A673 (cell line): ENCODE data around the gene CCDC57. TPM values are rescaled to one million over a fixed set of nuclear protein-coding genes. Genes with fewer than 3 reads are reported as not detected.

Experiments used
- BruUV-seq: library from RNA; stranded (reverse); fragments of 400-500 nt; replicated peaks from 2 replicates; lab custom pipeline; 2021; lab: Mats Ljungman, UMichigan
- CTCF ChIA-PET: fragments of 300-600 bp; sonication (Branson Sonifier 250); formaldehyde crosslinking; loops from one replicate; lab custom pipeline; 2022; ENCODE audit warnings: antibody characterized with exemption; lab: Charles Lee
- POLR2A ChIA-PET: fragments of 300-600 bp; sonication (Branson Sonifier 250); formaldehyde crosslinking; loops from one replicate; lab custom pipeline; 2022; ENCODE audit warnings: antibody characterized with exemption; ENCODE audit not compliant: low non-redundant PET; lab: Charles Lee
- DNase-seq: peaks from one replicate; pipeline ENCODE4 v3.0.0-alpha.2; 2015; ENCODE audit warnings: low spot score
- H3K27ac ChIP-seq: fragments of 200-600 bp; sonication (generic); 2 replicates; pipeline ENCODE4 v1.5.1; 2016; ENCODE audit warnings: mixed run types, low read depth, mild to moderate bottlenecking, mixed read lengths, antibody characterized with exemption, low read length; ENCODE audit not compliant: poor library complexity, severe bottlenecking
- H3K27me3 ChIP-seq: fragments of 200-600 bp; sonication (generic); replicated peaks from 2 replicates; pipeline ENCODE4 v1.6.1; 2017; ENCODE audit warnings: mixed run types, low read depth, mild to moderate bottlenecking, mixed read lengths, antibody characterized with exemption, low read length; ENCODE audit not compliant: insufficient read depth, poor library complexity
- H3K36me3 ChIP-seq: fragments of 200-600 bp; sonication (generic); 2 replicates; pipeline ENCODE4 v1.6.1; 2016; ENCODE audit warnings: mixed run types, mild to moderate bottlenecking, mixed read lengths, antibody characterized with exemption, low read length; ENCODE audit not compliant: insufficient read depth, poor library complexity, severe bottlenecking
- H3K4me1 ChIP-seq: fragments of 200-600 bp; sonication (generic); 2 replicates; pipeline ENCODE4 v1.6.1; 2017; ENCODE audit warnings: mixed run types, mild to moderate bottlenecking, mixed read lengths, antibody characterized with exemption, low read length; ENCODE audit not compliant: insufficient read depth, poor library complexity, severe bottlenecking
- H3K4me3 ChIP-seq: fragments of 200-600 bp; sonication (generic); 2 replicates; pipeline ENCODE4 v1.5.1; 2016; ENCODE audit warnings: low read depth, mixed run types, mild to moderate bottlenecking, mixed read lengths, low read length; ENCODE audit not compliant: poor library complexity, severe bottlenecking
- H3K9me3 ChIP-seq: fragments of 200-600 bp; sonication (generic); 2 replicates; pipeline ENCODE4 v1.6.1; 2016; ENCODE audit warnings: mixed run types, low read depth, mild to moderate bottlenecking, mixed read lengths, antibody characterized with exemption, low read length; ENCODE audit not compliant: poor library complexity, severe bottlenecking
- CTCF ChIP-seq: fragments of 300-800, 200-600 bp; sonication (generic); conservative IDR thresholded peaks from 2 replicates; pipeline ENCODE4 v1.5.1; 2017; ENCODE audit warnings: low read depth, mild to moderate bottlenecking, antibody characterized with exemption, low read length, moderate library complexity, mixed read lengths
- EZH2 ChIP-seq: fragments of 200-600 bp; sonication (generic); IDR thresholded peaks from 2 replicates; pipeline ENCODE4 v1.6.1; 2017; ENCODE audit warnings: borderline replicate concordance, low read depth, mild to moderate bottlenecking, mixed read lengths, antibody characterized with exemption, low read length; ENCODE audit not compliant: poor library complexity, severe bottlenecking
- intact Hi-C: fragments of 100-400 bp; cut with micrococcal nuclease; formaldehyde crosslinking; loops from one replicate; pipeline ENCODE4 v1.10.0; 2022; ENCODE audit not compliant: unreplicated experiment
- total RNA-seq: library from RNA; stranded (reverse); gene quantifications from 2 replicates; pipeline ENCODE4 v1.2.3, GENCODE V29; 2021

Gene CCDC57
- total RNA-seq, 1 experiment from 2014 or later = 43.6 TPM

- ChIA-PET CTCF (no interaction called here), POLR2A (no interaction called here)
- DNase-seq = no peak
- H3K36me3 ChIP-seq = no peaks in the 10 kb centered on the region
- intact Hi-C loops = no loop called here
- no peaks in the 10 kb centered on the region for H3K27me3 ChIP-seq
- no peaks in the 10 kb centered on the region for H3K9me3 ChIP-seq
- BruUV-seq = no TSS peak
- no peaks in the 10 kb centered on the region for H3K4me1 ChIP-seq
- H3K27ac ChIP-seq = no peak overlapping the region
- H3K4me3 ChIP-seq = no peak overlapping the region
- TF ChIP-seq EZH2 (no peak), CTCF (no peak)
Measured at GRCh38 chr17:82121246-82121645, 91.4 kb downstream of the CCDC57 start.

GRCh38 chr17:82120148-82120547 is 92.5 kb downstream of the CCDC57 start:
- no peaks in the 10 kb centered on the region for H3K9me3 ChIP-seq
- intact Hi-C loops = no loop called here
- no peak overlapping the region for H3K27ac ChIP-seq
- no TSS peak for BruUV-seq
- ChIA-PET POLR2A (no interaction called here), CTCF (no interaction called here)
- H3K4me3 ChIP-seq = no peak overlapping the region
- no peaks in the 10 kb centered on the region for H3K4me1 ChIP-seq
- TF ChIP-seq CTCF (no peak), EZH2 (no peak)
- no peaks in the 10 kb centered on the region for H3K36me3 ChIP-seq
- H3K27me3 ChIP-seq = no peaks in the 10 kb centered on the region
- DNase-seq = no peak

DNA sequence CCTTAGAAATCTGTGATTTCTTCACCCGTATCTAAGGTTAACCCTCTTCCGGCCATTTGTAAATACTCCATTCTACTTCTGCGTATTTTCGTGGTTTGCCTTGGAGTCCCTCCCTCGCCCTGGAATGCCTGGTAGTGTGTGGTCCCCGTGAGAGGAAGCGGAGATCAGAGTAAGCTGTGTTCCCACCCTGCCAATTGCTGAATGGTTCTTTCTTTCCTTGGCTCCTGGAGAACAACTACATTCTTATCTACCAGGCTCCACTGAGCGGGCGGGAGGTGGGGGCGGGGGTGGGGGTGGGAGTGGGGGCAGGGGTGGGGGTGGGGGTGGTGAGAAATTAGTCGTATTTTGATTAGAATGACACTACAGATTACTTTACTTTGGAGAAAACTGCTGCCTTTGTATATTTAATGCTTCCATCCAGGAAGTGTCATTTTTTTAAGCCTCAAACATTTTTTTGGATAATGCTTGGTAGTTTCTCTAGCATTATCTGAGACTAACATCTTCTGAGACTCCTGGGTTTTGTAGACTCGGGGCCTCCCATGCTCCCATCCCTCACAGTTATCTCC is 93.7 kb downstream of the CCDC57 start:
- BruUV-seq = no TSS peak
- ChIA-PET POLR2A (no interaction called here), CTCF (interaction anchor here (0.9 kb wide), 1 partner anchor 159 kb away, joined by 3 read pairs; no protein-coding TSS in a partner anchor)
- no peak overlapping the region for H3K4me3 ChIP-seq
- no peak for DNase-seq
- H3K27ac ChIP-seq = no peak overlapping the region
- no peaks in the 10 kb centered on the region for H3K27me3 ChIP-seq
- no peaks in the 10 kb centered on the region for H3K9me3 ChIP-seq
- H3K36me3 ChIP-seq = no peaks in the 10 kb centered on the region
- no peak for TF ChIP-seq EZH2
- TF ChIP-seq CTCF = no peak
- no peaks in the 10 kb centered on the region for H3K4me1 ChIP-seq
- intact Hi-C loops = no loop called here
